BLaER1 treated with 17β-estradiol and CSF1 and Interleukin-3, amounts not matched to agents 10 nM and 100 nM (cell line): ENCODE measurements around the gene FAM163B.

Experiments used
- H3K27ac ChIP-seq, 11 experiments: shearing (Covaris generic); formaldehyde crosslinking; 2 replicates each; pipeline ENCODE4 v1.8.1; 2022
- H3K27me3 ChIP-seq, 11 experiments: shearing (Covaris generic); formaldehyde crosslinking; 2 replicates each; pipeline ENCODE4 v1.8.1; 2022
- H3K36me3 ChIP-seq, 11 experiments: shearing (Covaris generic); formaldehyde crosslinking; 2 replicates each; pipeline ENCODE4 v1.8.1; 2022
- H3K4me1 ChIP-seq, 10 experiments: shearing (Covaris generic); formaldehyde crosslinking; 2 replicates each; pipeline ENCODE4 v1.8.1; 2022
- H3K4me2 ChIP-seq, 11 experiments: shearing (Covaris generic); formaldehyde crosslinking; 2 replicates each; pipeline ENCODE4 v1.8.1; 2022
- H3K4me3 ChIP-seq, 10 experiments: shearing (Covaris generic); formaldehyde crosslinking; 2 replicates each; pipeline ENCODE4 v1.8.1; 2022
- H3K9ac ChIP-seq, 11 experiments: shearing (Covaris generic); formaldehyde crosslinking; 2 replicates each; pipeline ENCODE4 v1.8.1; 2022
- H3K9me3 ChIP-seq, 11 experiments: shearing (Covaris generic); formaldehyde crosslinking; replicated peaks in 1 of 11; 2 replicates each; pipeline ENCODE4 v1.8.1; 2022
- H4K20me1 ChIP-seq, 11 experiments: shearing (Covaris generic); formaldehyde crosslinking; 2 replicates each; pipeline ENCODE4 v1.8.1; 2022
- Cebpa-rat ChIP-seq, 11 experiments: shearing (Covaris generic); IDR thresholded peaks; 2 replicates each; pipeline ENCODE4 v1.8.1; 2022

Gene FAM163B

DNA sequence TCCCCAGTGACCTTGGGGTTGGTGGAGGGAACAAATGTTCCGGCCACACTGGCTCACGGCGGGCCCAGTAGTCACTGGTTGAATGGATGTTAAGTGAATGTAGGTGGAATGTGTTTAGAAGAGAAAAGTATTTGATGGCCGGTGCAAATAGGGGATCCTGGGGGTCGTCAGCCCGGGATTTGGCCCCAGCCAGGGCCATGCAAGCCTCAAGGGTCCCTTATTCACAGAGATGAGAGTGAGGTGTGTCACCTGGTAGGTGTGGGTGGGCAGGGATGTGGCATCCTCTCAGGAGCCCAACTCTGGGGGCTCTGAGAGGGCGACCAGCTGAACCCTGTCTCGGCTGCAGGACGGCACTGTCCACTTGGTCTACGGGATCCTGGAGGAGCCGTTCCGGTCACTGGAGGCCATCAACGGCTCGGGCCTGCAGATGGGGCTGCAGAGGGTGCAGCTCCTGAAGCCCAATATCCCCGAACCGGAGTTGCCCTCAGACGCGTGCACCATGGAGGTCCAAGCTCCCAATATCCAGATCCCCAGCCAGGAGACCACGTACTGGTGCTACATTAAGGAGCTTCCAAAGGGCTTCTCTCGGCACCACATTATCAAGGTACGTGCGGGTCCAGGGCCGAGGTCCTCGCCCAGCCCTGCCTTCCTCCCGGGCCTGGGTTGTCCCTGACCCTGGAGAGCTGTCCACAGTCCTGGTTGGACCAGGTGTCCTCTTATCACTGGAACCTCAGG is 32.8 kb upstream of the FAM163B start:
- Histone ChIP-seq H3K4me3 (no peak overlapping the region), H3K9ac (no peak overlapping the region), H3K27ac (no peak overlapping the region), H3K9me3 (no peaks in the 10 kb centered on the region), H4K20me1 (peaks cover 0 to 24% (median 0%) of the 10 kb centered on the region in 11 experiments; a peak in 3 of 22 replicates), H3K4me1 (peaks cover 0 to 34% (median 22%) of the 10 kb centered on the region in 10 experiments; a peak in 14 of 20 replicates), H3K27me3 (peaks cover 0 to 6% (median 0%) of the 10 kb centered on the region in 11 experiments; a peak in 1 of 22 replicates), H3K4me2 (no peak overlapping the region), H3K36me3 (no peaks in the 10 kb centered on the region)
- no peak for TF ChIP-seq Cebpa-rat (IDR thresholded peaks at IDR 0.05)

GRCh38 chr9:133641396-133641655 is 32.1 kb upstream of the FAM163B start:
- Histone ChIP-seq H3K27me3 (peaks cover 0 to 7% (median 0%) of the 10 kb centered on the region in 11 experiments; a peak in 1 of 22 replicates), H3K4me2 (no peak overlapping the region), H3K27ac (no peak overlapping the region), H3K9ac (no peak overlapping the region), H3K36me3 (no peaks in the 10 kb centered on the region), H3K9me3 (no peaks in the 10 kb centered on the region), H3K4me1 (peaks cover 0 to 40% (median 23%) of the 10 kb centered on the region in 10 experiments; a peak in 14 of 20 replicates), H3K4me3 (no peak overlapping the region), H4K20me1 (peaks cover 0 to 24% (median 0%) of the 10 kb centered on the region in 11 experiments; a peak in 2 of 22 replicates)
- TF ChIP-seq Cebpa-rat (IDR thresholded peaks at IDR 0.05) = no peak

DNA sequence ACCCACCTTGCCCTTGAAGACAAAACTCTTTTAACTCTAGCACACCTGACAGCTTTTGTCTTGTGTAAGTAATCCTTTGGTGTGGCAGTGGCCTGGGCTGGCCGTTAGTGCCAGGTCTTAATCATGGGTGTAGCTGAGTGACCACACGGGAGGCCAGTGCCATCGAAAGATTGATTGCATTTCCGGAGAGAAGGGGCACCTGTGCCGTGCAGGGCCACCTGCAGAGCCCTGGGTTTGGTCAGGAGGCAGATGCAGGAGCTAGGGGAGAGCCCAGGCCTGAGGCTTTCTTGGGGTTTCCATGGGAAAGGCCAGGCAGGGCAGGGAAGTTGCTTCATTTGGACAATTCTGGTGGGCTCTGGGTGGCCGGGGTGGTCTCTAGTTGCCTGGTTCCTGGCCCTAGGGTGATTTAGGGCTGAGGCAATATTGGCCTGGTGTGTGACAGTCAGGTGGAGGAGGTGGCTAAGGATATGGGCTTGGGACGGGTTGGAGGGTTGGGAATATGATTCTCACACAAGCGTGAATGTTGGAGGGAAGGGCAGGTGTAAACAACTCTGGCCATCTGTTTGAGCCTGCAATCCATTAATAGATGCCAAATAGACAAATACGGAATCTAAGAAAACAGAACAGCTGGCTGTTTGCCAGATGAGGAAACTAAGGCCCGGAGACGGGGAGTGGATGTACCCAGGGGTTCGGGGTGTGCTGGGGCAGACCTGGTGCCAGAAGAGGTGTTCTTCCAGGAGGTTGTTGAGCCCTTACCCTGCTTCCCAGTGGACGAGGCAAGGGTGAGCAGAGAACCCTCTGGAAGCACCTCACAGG is 31.6 kb upstream of the FAM163B start:
- no peaks in the 10 kb centered on the region for H3K9me3 ChIP-seq
- peaks cover 0 to 7% (median 0%) of the 10 kb centered on the region in 11 experiments; a peak in 1 of 22 replicates for H3K27me3 ChIP-seq
- peaks cover 0 to 45% (median 25%) of the 10 kb centered on the region in 10 experiments; a peak in 14 of 20 replicates for H3K4me1 ChIP-seq
- H4K20me1 ChIP-seq = peaks cover 0 to 30% (median 0%) of the 10 kb centered on the region in 11 experiments; a peak in 3 of 22 replicates
- H3K4me3 ChIP-seq = no peak overlapping the region
- no peak overlapping the region for H3K9ac ChIP-seq
- TF ChIP-seq Cebpa-rat (IDR thresholded peaks at IDR 0.05) = no peak
- H3K4me2 ChIP-seq = no peak overlapping the region
- H3K36me3 ChIP-seq = no peaks in the 10 kb centered on the region
- H3K27ac ChIP-seq = no peak overlapping the region

DNA sequence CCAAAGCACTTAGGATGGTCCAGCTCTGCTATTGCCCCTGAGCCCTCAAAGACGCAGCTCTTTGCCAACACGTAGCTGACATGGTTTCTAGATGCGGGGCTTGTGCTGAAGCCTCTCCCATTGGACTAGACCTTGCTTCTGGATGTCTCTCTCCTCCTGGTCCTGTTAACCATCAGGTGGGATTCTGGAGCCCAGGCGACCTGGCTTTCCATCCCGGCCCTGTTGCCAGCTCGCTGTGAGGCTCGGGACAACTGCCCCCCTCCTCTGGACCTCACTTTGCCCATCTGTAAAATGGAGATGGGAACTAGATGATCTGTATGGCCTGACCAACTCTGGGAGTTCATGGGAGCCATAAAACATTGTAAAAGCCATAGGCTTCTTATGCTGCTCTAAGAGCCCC is 31.0 kb upstream of the FAM163B start:
- H3K4me3 ChIP-seq = no peak overlapping the region
- H3K27me3 ChIP-seq = peaks cover 0 to 7% (median 0%) of the 10 kb centered on the region in 11 experiments; a peak in 1 of 22 replicates
- no peaks in the 10 kb centered on the region for H3K9me3 ChIP-seq

DNA sequence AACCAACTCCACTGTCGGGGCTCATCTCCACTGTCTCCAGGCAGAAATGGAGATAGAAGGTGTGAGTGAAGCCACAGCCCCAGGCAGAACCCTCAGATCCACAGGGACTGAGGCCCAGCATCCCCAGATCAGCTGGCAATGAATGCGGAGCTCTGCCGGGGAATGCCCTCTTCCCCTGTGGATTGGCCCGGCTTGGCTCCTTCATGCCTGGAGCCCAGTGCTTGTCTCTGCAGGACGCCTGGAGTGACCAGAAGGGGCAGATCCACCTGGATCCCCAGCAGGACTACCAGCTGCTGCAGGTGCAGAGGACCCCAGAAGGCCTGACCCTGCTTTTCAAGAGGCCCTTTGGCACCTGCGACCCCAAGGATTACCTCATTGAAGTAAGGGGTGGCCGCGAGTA is 30.4 kb upstream of the FAM163B start:
- peaks cover 7 to 45% (median 28%) of the 10 kb centered on the region in 10 experiments for H3K4me1 ChIP-seq
- no peaks in the 10 kb centered on the region for H3K9me3 ChIP-seq
- H3K9ac ChIP-seq = no peak overlapping the region
- no peaks in the 10 kb centered on the region for H3K36me3 ChIP-seq
- TF ChIP-seq Cebpa-rat (IDR thresholded peaks at IDR 0.05) = no peak
- no peak overlapping the region for H3K27ac ChIP-seq
- H4K20me1 ChIP-seq = peaks cover 0 to 38% (median 0%) of the 10 kb centered on the region in 11 experiments; a peak in 5 of 22 replicates
- peaks cover 0 to 9% (median 0%) of the 10 kb centered on the region in 11 experiments; a peak in 2 of 22 replicates for H3K27me3 ChIP-seq
- no peak overlapping the region for H3K4me3 ChIP-seq
- H3K4me2 ChIP-seq = no peak overlapping the region

More for the DNA sequence above, 31.0 kb upstream of the FAM163B start:
- no peak for TF ChIP-seq Cebpa-rat (IDR thresholded peaks at IDR 0.05)
- Histone ChIP-seq H4K20me1 (peaks cover 0 to 33% (median 0%) of the 10 kb centered on the region in 11 experiments; a peak in 5 of 22 replicates), H3K27ac (no peak overlapping the region), H3K4me1 (peaks cover 4 to 45% (median 26%) of the 10 kb centered on the region in 10 experiments; a peak in 19 of 20 replicates), H3K9ac (no peak overlapping the region), H3K4me2 (no peak overlapping the region), H3K36me3 (no peaks in the 10 kb centered on the region)

DNA sequence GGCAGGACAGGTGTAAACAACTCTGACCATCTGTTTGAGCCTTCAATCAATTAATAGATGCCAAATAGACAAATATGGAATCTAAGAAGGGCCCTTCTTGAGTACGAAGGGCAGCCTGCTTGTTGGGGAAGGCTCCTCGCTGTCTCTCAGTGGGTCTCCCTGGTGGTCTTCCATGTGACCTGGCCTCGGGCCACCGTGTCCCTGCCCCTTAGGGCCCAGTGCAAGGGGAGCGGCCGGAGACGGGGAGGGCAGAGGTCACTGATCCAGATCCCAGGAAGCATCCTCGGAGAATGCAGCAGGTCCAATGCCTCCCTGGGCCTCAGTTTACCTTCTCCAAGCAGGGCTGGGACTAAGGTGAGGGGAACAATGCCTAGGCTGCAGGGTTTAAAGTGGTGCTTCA is 29.5 kb upstream of the FAM163B start:
- no peak overlapping the region for H3K27ac ChIP-seq
- no peaks in the 10 kb centered on the region for H3K9me3 ChIP-seq
- H3K9ac ChIP-seq = no peak overlapping the region
- H3K4me2 ChIP-seq = peak overlapping the region in 7 of 11 experiments; percentile 15 to 59 (median 46); a peak in 13 of 22 replicates
- peaks cover 0 to 15% (median 0%) of the 10 kb centered on the region in 11 experiments; a peak in 3 of 22 replicates for H3K27me3 ChIP-seq
- peaks cover 16 to 50% (median 35%) of the 10 kb centered on the region in 10 experiments for H3K4me1 ChIP-seq
- no peak overlapping the region for H3K4me3 ChIP-seq
- peaks cover 0 to 33% (median 0%) of the 10 kb centered on the region in 11 experiments; a peak in 5 of 22 replicates for H4K20me1 ChIP-seq
- TF ChIP-seq Cebpa-rat (IDR thresholded peaks at IDR 0.05) = no peak
- H3K36me3 ChIP-seq = no peaks in the 10 kb centered on the region

DNA sequence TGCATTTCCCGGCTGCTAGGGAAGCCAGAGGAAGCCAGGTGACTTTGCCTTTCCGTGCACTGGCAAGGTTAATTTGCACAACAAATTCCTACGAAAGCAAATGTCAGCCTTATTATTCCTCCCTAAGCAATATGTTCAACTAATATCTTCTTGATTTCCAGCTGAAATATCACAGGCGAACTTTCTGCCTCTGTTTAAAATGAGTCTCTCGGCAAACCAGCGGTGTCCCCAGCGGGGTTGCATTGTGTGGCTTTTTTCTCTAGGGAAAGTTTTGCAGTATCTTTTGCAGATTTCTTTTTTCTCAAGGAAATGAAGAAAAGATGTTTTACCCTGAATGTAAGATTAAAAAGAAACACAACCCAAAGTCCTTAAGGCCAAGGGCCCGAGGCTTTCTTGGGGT is 28.9 kb upstream of the FAM163B start:
- H3K4me1 ChIP-seq = peaks cover 17 to 56% (median 41%) of the 10 kb centered on the region in 10 experiments
- H3K4me3 ChIP-seq = no peak overlapping the region
- peaks cover 0 to 31% (median 0%) of the 10 kb centered on the region in 11 experiments; a peak in 5 of 22 replicates for H4K20me1 ChIP-seq
- TF ChIP-seq Cebpa-rat (IDR thresholded peaks at IDR 0.05) = no peak
- peaks cover 0 to 15% (median 0%) of the 10 kb centered on the region in 11 experiments; a peak in 3 of 22 replicates for H3K27me3 ChIP-seq
- peak overlapping the region in 8 of 11 experiments; percentile 15 to 59 (median 41); a peak in 13 of 22 replicates for H3K4me2 ChIP-seq
- H3K27ac ChIP-seq = no peak overlapping the region
- no peaks in the 10 kb centered on the region for H3K36me3 ChIP-seq
- H3K9ac ChIP-seq = no peak overlapping the region
- no peaks in the 10 kb centered on the region for H3K9me3 ChIP-seq

GRCh38 chr9:133637451-133638055 is 28.4 kb upstream of the FAM163B start:
- Histone ChIP-seq H3K4me1 (peaks cover 17 to 61% (median 43%) of the 10 kb centered on the region in 10 experiments), H3K27me3 (peaks cover 0 to 15% (median 0%) of the 10 kb centered on the region in 11 experiments; a peak in 3 of 22 replicates), H3K4me3 (no peak overlapping the region), H4K20me1 (peaks cover 0 to 31% (median 0%) of the 10 kb centered on the region in 11 experiments; a peak in 5 of 22 replicates), H3K4me2 (peak overlapping the region in 7 of 11 experiments; percentile 34 to 59 (median 46); a peak in 12 of 22 replicates), H3K9ac (no peak overlapping the region), H3K27ac (no peak overlapping the region), H3K9me3 (no peaks in the 10 kb centered on the region), H3K36me3 (no peaks in the 10 kb centered on the region)
- no peak for TF ChIP-seq Cebpa-rat (IDR thresholded peaks at IDR 0.05)
